ENCODE results near the gene SMC1A.

GRCh38 chrX:53440101-53440500, 17.6 kb upstream of the SMC1A start:
- TF ChIP-seq POLR2A (IDR thresholded peaks at IDR 0.05) (no peak), CTCF (IDR thresholded peaks at IDR 0.05) (no peak), POLR2AphosphoS5 (IDR thresholded peaks at IDR 0.05) (no peak)
